Measurements from ENCODE around the gene TMCC3. TPM values are rescaled to one million over a fixed set of nuclear protein-coding genes. Genes with fewer than 3 reads are reported as not detected.

TMCC3 gene
- total RNA-seq, 1 experiment from 2014 or later = 2.1 TPM

DNA sequence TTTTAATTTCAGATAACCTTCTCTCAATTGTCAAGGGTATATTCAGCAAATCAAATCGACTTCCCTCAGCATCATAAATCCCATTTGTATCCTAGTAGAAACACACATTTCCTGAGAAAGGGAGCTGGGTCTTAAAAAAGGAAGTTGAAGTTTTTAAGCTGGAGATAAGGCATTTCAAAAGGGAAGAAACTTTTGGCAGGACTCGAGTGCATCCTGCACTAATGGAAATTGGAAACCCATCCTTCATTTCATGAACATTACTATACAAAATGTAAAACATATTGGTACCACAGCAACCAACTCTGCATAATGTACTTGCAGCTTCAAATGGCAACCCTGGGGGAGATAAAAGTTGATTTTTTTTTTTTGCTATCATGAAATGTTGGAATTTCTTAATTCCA is 23.7 kb upstream of the TMCC3 start:
- POLR2A ChIA-PET = no interaction called here
- CTCF ChIA-PET = no interaction called here
- H3K4me1 Mint-ChIP-seq (ENCODE audit: low read depth, unreplicated experiment) = peaks cover 5% of the 10 kb centered on the region

GRCh38 chr12:94673496-94673895 is 23.1 kb upstream of the TMCC3 start:
- no peak overlapping the region for H3K27ac Mint-ChIP-seq (ENCODE audit: unreplicated experiment)
- no peaks in the 10 kb centered on the region for H3K9me3 ChIP-seq
- H3K27me3 Mint-ChIP-seq (ENCODE audit: insufficient read depth, unreplicated experiment) = no peaks in the 10 kb centered on the region
- no peak for DNase-seq
- no peaks in the 10 kb centered on the region for H3K9me3 Mint-ChIP-seq (ENCODE audit: unreplicated experiment)
- no peak for TF ChIP-seq CTCF (IDR thresholded peaks at IDR 0.05; ENCODE audit: insufficient read depth in 1 of 2, low read depth in 1 of 2, low read length in 1 of 2, severe bottlenecking in 1 of 2, unreplicated experiment in 1 of 2)
- H3K4me1 ChIP-seq = no peaks in the 10 kb centered on the region
- no peaks in the 10 kb centered on the region for H3K27me3 ChIP-seq (replicated peaks; ENCODE audit: control insufficient read depth, insufficient read depth, low read length)
- ChIA-PET POLR2A (no interaction called here), CTCF (no interaction called here)
- intact Hi-C loops (cut with micrococcal nuclease; ENCODE audit: unreplicated experiment) = no loop called here
- H3K4me3 Mint-ChIP-seq (ENCODE audit: unreplicated experiment) = no peak overlapping the region
- H3K4me3 ChIP-seq (ENCODE audit: low read depth, low read length) = no peak overlapping the region
- no peaks in the 10 kb centered on the region for H3K36me3 Mint-ChIP-seq (ENCODE audit: insufficient read depth, unreplicated experiment)
- H3K4me1 Mint-ChIP-seq (ENCODE audit: low read depth, unreplicated experiment) = peaks cover 5% of the 10 kb centered on the region
- BruUV-seq (replicated peaks) = no TSS peak
- no peaks in the 10 kb centered on the region for H3K36me3 ChIP-seq (ENCODE audit: control insufficient read depth, insufficient read depth, low read length)

More for the DNA sequence above, 23.7 kb upstream of the TMCC3 start:
- Histone ChIP-seq H3K9me3 (no peaks in the 10 kb centered on the region), H3K27me3 (replicated peaks; ENCODE audit: control insufficient read depth, insufficient read depth, low read length) (no peaks in the 10 kb centered on the region), H3K36me3 (ENCODE audit: control insufficient read depth, insufficient read depth, low read length) (no peaks in the 10 kb centered on the region), H3K4me1 (no peaks in the 10 kb centered on the region), H3K4me3 (ENCODE audit: low read depth, low read length) (no peak overlapping the region)
- Mint-ChIP-seq H3K4me3 (ENCODE audit: unreplicated experiment) (no peak overlapping the region), H3K27me3 (ENCODE audit: insufficient read depth, unreplicated experiment) (no peaks in the 10 kb centered on the region), H3K36me3 (ENCODE audit: insufficient read depth, unreplicated experiment) (no peaks in the 10 kb centered on the region), H3K9me3 (ENCODE audit: unreplicated experiment) (no peaks in the 10 kb centered on the region), H3K27ac (ENCODE audit: unreplicated experiment) (no peak overlapping the region)
- intact Hi-C loops (cut with micrococcal nuclease; ENCODE audit: unreplicated experiment) = no loop called here
- no peak for DNase-seq
- TF ChIP-seq CTCF (IDR thresholded peaks at IDR 0.05; ENCODE audit: insufficient read depth in 1 of 2, low read depth in 1 of 2, low read length in 1 of 2, severe bottlenecking in 1 of 2, unreplicated experiment in 1 of 2) = no peak
- BruUV-seq (replicated peaks) = no TSS peak

DNA sequence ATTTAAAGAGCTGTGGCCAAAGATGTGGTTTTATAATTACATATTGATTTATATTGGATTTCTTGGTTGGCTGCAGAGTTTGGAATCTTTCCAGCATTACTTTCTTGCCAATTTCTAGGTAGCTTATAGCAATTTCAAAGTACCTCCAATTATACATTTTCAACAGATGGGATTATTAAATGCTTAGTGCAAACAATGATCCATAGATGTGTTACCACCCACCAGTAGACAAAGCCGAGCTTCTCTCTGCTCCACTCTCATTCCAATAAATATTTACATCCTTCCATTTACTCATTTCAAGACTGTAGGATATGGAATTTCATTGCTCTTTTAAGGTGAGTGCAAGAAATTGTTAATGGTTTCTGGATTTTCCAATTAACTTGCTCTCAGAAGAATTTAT is 21.6 kb upstream of the TMCC3 start:
- H3K27ac Mint-ChIP-seq (ENCODE audit: unreplicated experiment) = no peak overlapping the region
- H3K9me3 Mint-ChIP-seq (ENCODE audit: unreplicated experiment) = no peaks in the 10 kb centered on the region
- intact Hi-C loops (cut with micrococcal nuclease; ENCODE audit: unreplicated experiment) = no loop called here
- no peaks in the 10 kb centered on the region for H3K27me3 Mint-ChIP-seq (ENCODE audit: insufficient read depth, unreplicated experiment)
- Histone ChIP-seq H3K4me3 (ENCODE audit: low read depth, low read length) (no peak overlapping the region), H3K27me3 (replicated peaks; ENCODE audit: control insufficient read depth, insufficient read depth, low read length) (no peaks in the 10 kb centered on the region), H3K4me1 (no peaks in the 10 kb centered on the region), H3K36me3 (ENCODE audit: control insufficient read depth, insufficient read depth, low read length) (no peaks in the 10 kb centered on the region), H3K9me3 (no peaks in the 10 kb centered on the region)
- TF ChIP-seq CTCF (IDR thresholded peaks at IDR 0.05; ENCODE audit: insufficient read depth in 1 of 2, low read depth in 1 of 2, low read length in 1 of 2, severe bottlenecking in 1 of 2, unreplicated experiment in 1 of 2) = no peak
- no peaks in the 10 kb centered on the region for H3K36me3 Mint-ChIP-seq (ENCODE audit: insufficient read depth, unreplicated experiment)
- POLR2A ChIA-PET = no interaction called here
- H3K4me3 Mint-ChIP-seq (ENCODE audit: unreplicated experiment) = no peak overlapping the region
- CTCF ChIA-PET = no interaction called here
- peaks cover 5% of the 10 kb centered on the region for H3K4me1 Mint-ChIP-seq (ENCODE audit: low read depth, unreplicated experiment)
- no peak for DNase-seq
- no TSS peak for BruUV-seq (replicated peaks)

Measured in Caco-2 (cell line).